GM21529 (cell line): Measurements from ENCODE around the gene IGFBP5.

Experiments
- ATAC-seq: cut with Tn5 transposase; IDR thresholded peaks from one replicate; pipeline ENCODE4 v1.9.1; 2021; ENCODE audit not compliant: unreplicated experiment

Gene IGFBP5

DNA sequence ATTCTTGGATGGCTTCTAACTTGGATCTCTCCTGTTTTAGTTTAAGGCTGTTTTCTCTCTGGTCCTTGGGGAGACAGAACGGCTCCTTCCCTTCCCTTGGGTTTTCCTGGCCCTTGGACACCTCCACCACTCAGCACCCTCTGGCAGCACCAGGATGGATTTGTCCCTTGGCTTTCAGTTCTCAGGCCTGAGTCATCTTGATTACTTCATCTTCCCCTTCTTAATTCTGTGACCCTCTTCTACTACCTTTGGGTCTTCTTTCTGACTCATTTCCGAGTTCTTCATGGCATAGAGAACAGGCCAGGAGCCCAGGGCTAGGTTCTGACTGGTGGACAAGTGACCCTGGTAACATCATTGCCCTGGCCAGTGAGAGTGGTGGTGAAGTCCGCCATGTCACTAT is 47.2 kb downstream of the IGFBP5 start:
- no peak for ATAC-seq

DNA sequence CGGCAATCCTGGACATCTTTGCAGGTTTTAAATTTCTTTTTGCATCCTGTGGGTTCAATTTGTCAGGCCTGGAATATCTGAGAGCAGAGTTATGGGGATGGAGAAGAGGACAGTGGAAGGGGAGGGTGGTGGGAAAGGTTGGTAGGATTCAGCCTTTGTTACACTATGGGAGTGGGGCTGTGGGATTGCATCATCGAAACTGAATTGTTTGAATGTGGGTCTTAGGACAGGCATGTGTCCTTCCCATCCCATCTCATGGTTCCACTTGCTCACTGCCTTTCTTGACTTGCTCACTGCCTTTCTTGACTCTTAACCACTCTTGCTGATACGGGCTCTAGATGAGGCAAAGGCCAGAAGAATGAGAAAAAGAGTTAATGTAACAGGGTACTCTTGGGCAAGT is 49.2 kb downstream of the IGFBP5 start:
- no peak for ATAC-seq

DNA sequence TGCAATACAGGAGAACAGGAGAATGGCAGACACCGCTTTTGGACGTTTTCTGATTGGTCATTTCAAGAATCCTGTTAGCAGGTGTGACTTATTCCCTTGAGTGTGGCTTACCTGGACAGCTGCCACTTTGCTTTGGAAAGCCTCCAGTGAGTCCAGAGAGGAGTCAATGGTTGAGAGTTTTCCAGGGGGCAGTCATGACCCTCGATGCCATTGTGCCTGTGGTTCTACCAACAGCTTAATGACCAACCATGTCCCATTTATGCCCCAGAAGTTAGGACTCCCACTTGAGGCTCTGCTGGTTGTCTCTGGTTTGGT is 49.8 kb downstream of the IGFBP5 start:
- no peak for ATAC-seq

DNA sequence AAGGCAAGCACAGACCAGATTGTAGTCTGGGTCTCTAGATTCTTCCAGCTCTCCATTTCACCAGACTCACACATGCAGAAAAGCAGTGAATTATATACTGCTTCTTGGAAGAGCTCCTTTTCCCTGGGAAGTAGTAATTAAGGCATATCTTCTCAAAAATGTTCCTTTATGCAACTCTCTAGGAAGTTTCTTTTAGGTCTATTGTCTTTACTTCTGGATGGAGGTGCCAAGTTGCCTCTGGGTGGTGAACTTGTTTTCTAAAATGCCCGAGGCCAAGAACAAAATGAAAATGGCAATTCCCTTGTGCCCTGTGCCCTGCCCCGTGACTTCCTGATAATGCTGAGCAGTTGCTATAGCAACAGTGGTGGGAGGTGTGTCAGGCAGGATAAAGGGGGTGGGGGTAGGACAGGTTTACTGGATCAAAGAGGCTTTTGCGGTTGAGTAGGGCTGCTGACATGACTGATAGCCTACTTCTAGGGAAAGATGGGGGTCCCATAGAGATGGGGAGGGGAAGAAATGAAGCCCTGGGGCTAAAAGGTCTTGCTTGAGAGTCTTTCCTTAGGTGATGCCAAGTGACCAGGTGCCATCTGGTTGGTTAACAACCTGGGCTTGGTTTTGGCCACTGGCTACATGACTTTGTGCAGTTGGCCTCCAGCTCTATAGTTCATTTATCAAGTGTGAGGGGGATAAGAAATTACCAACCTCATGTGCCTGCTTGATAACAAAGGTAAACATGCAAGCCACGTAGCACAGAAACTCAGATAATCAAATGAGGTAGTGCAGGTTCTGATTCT is 50.3 kb downstream of the IGFBP5 start:
- ATAC-seq = no peak

DNA sequence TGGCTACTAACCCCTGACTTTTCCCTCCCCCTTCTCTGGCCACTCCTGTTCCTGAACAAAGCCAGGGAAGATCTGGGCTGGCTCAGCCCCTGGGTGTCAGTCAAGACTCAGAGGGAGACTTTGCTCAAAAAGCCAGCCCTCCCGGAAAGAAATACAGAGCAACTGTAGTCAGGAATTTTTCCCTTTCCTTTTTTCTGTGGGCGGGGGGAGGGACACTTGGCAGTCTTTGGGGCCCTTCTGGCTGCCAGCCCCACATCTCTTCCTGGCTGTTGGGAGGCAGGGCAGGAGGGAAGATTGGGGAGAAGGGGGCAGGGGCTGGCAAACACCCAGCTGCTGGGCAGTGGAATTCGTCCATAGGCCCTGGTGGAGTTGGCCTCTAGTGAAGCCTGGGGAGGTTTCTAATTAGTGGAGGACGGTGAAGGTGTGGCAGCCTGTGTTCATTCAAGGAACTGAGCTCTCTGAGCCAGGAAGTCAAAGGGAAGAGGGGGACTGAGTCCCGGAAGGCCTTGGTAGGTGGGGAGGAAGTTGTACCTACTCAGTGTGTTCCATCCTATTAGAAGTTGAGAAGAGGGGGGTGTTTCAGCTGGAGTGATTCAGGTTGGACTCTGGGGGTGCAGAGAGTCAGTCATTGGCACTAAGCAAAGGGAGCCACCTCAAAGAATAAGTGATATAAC is 51.2 kb downstream of the IGFBP5 start:
- no peak for ATAC-seq

DNA sequence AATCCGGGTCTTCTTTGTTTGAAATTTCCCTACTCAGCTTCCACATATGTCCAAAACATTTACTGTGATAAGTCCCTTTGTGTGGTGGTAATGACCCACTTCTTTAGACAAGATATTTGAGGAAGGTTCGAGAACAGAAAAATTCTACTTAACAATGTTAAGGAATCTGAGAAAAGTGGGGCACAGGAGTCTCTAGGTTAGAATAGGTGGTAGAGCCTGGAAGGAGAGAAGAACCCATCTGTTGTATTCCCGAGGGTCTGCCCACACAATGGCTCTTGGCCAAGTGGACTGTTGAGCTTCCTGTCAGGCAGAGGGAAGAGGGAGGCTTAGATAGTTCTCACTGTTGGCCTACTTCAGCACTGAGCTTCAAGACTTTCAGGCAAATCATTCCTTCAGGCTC is 57.9 kb downstream of the IGFBP5 start:
- no peak for ATAC-seq

DNA sequence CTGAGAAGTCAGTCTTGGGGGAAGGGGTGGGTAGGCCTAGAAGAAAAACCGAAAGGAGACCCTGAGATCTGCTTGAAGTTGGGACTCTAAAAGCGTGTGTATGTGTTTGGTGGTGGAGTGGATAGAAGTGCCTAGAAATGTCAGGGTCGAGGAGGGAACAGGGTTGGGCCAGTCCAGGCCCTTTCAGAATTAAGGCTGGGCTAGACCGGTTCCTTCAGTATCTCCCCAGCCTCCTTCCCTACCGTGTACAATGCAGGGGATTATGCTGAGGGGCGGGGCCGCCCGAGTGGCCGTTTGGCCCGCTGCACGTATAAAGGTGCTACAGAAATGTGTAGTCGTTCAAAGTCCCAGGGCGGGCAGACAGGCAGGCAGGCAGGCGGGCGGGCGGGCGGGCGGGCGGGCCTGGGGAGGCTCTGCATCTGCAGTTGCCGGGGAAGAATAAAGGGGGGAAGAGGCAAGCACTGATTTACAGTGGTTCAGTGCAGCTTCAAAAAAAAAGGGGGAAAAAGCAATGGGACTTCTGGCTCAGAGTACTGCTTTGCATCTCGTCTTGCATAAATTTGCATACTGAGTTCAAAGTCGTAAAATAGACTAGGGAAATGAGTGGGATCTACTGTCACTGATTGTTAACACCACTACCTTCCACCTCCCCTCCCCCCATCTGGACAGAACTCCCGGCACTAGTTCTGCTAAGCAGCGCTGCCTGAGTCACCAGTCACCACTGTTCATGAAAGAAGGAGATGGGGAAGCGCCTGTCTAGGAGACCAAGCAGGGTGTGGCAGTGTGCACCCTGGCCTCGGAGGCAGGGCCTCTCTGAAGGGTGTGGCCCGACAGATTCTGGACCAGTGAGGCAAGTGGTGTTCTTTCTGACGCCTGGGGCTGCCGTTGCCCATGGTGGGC is 58.5 kb downstream of the IGFBP5 start:
- ATAC-seq = no peak

DNA sequence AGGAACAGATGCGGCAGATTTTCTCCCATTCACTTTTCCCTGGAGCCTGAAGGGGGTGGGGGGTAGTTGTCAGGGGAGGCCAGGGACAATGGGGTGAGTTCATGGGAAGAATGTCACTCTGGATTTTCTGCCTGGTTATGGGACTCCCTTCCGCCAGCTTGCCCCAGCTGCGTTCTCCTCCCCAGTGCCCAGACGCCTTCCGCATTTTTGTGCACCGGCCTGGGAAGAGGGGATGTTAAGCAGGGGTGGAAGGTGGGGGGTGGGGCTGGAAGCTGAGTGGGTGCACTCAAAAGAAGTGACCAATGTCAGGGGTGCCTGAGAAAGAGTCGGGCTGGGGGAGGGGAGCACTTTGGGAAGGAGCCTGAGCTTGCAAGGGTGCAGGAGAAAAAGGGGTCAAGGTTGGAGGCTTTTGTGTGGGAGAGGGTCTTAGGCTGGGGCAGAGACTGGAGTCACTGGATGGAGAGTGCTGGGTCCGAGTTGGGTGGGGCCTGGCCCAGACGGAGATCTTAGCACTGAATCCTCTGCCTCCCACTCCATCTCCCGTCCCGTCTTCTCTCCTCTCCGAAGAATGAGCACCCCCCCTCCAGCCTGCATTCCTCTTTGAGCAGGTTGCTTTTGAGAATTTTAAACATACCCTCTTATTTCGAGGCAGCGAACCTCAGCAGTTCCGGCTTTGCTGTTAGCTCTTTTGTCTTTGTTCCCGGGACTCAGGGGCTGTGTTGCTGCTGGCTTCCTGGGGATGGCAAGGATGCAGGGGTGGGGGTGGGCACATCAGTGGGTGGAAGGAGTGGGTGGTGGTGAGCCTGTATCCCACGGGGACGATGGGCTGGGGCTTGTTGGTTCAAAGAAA is 59.4 kb downstream of the IGFBP5 start:
- ATAC-seq = no peak

DNA sequence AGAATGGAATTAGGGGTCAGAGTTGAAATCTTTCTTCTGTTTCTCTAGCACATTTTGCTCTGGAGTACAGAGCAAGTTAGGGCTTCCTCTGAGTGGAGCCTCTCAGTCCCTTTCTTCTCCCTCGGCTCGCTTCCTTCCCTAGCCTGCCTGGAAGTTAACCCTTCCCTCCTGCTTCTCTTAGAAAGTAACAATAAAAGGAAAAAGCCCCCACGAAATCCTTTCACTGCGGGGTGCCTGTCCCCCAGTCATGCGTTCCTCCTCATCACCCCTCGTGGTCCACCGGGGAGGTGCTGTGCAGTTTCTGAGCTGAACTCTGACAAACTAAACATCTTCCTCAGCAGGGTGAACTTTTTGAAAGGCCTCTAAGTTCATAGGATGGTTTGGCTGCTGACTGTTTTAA is 60.2 kb downstream of the IGFBP5 start:
- ATAC-seq = no peak

DNA sequence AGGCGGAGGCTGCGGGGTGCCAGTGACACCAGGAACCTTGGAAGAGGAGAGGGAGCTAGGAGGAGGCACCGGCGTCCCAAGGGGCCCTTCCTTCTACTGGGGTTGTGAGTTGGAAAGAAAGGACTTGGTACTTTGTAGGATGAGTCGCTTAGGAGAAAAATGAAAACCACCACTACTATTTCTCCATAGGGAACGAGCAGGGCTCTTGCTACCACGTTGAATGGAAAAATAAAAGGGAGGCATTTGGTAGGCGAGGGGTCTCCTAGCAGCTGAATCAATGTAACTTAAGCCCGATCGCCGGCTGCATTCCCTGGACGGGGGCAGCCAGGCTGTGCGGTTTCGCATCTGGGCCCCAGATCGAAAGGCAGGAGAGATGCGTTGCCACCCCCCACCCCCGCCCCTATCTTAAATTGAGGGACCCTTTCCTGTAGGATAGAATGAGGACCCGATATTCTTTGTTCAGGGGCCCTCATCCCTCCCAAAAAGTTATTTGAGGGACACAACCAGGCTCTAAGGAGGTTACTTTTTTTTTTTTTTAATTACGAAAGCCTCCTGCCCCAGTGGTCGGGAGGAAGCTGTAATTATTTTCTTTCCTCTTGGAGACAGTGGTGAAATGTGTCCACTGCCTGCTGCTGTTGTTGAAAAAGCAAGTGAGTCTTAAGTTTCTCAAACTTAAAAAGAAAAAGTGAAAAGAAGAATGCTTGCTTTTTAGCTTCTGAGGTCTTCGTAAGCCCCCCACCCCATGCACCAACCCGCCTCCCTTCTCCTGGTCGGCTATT is 60.8 kb downstream of the IGFBP5 start:
- ATAC-seq = no peak

DNA sequence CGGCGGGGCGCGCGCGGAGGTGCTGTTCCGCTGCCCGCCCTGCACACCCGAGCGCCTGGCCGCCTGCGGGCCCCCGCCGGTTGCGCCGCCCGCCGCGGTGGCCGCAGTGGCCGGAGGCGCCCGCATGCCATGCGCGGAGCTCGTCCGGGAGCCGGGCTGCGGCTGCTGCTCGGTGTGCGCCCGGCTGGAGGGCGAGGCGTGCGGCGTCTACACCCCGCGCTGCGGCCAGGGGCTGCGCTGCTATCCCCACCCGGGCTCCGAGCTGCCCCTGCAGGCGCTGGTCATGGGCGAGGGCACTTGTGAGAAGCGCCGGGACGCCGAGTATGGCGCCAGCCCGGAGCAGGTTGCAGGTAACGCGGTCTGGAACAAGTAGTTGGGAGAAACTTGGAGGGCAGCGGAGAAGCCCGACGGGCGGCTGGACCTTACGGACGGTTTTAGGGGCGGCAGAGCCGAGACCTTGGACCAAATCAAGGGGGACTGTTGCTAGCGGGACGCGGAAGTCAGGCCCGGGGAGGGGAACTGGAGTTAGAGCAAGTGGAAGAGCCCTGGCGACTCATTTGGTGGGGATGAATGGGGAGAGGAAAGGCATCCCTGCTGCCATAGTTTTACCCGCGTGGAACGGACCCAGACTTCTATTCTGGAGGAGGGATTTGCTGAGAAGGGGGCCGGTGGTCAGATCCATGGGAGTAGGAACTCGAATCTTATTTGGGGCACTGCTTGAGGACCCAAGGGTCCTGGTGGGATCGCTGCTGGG is 61.6 kb downstream of the IGFBP5 start:
- no peak for ATAC-seq

DNA sequence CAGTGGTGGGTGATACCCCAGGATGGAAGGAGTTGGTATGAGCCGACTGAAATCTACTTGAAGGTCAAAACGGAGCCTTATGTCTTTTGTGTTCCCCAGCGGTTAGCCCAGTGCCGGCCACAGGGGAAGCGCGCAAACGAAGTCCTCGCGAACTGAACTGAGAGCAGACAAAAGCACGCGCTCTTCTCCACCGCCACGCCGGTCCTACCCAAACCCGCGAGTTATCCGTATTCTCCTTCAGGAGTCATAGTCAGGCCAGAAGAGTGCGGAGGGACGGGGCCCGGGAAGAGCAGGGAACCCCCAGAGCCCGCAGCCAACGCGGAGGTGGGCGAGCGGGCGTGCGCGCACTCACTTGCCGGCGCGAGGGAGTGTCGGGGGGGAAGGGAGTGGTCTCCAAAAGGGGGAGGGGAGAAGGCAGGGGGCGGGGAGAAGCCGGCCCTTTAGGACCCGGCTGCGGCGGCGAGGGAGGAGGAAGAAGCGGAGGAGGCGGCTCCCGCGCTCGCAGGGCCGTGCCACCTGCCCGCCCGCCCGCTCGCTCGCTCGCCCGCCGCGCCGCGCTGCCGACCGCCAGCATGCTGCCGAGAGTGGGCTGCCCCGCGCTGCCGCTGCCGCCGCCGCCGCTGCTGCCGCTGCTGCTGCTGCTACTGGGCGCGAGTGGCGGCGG is 62.3 kb downstream of the IGFBP5 start, which contains the start of gene IGFBP2:
Gene IGFBP2 (plus strand): TSS at position 469 of the 664 bp plus-strand sequence. CDS start 104 bp downstream, at position 573.
- no peak for ATAC-seq

DNA sequence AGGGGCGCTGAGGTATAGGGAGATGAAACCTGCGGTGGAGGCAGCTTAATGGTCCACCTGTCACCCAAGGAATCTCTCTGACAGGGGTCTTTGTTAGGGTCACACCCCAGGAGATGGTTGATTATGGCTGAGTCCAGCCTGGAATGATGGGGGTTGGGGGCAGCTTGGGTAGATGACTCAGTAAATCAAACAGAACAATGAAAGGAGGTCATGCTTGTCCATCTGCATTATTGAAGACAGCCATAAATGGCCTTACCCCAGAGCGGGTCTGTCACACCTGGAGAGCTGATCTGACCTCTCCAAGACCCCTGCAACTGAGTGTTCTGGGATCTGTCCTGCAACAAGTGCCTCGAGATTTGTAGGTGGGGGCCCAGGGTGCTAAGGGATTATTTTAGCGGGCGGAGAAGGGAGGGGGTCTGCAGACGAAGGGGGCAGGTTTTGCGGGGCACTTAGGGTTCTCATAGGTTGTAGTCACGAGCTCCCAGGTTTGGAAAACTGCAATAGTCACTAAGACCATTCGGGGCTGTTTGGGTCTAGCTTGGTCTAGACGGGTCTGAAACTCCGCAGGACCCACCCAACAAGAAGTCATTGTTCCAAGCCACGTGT is 62.9 kb downstream of the IGFBP5 start:
- no peak for ATAC-seq

DNA sequence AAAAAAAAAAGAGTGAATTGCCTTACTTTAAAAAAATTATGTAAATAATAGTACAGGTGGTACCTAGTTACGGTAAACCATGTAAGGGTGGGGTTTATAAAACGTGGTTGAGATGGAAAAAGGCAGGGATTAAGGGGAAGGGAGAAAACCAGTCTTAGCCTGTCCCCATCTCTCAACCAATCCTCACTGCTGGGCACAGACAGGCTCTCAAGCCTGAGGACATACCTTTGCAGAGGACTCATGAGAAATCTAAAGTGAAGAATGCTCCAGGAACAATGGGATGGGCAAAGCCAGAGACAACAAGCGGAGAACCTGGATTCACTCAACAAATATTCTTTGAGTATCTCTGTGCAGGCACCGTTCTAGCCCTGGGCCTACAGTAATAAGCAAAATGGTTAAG is 65.6 kb downstream of the IGFBP5 start:
- ATAC-seq = no peak

DNA sequence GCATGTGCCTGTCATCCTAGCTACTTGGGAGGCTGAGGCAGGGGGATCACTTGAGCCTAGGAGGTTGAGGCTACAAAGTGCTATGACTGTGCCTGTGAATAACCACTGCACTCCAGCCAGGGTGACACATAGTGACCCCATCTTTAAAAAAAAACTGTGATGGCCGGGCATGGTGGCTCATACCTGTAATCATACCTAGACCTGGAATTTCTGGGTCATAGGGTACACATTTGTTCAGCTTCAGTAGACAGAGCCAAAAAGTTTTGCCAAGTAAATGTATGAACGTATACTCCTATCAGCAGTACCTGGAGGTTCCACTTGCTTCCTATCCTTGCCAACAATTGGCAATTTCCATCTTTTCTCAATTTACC is 68.5 kb downstream of the IGFBP5 start:
- no peak for ATAC-seq

DNA sequence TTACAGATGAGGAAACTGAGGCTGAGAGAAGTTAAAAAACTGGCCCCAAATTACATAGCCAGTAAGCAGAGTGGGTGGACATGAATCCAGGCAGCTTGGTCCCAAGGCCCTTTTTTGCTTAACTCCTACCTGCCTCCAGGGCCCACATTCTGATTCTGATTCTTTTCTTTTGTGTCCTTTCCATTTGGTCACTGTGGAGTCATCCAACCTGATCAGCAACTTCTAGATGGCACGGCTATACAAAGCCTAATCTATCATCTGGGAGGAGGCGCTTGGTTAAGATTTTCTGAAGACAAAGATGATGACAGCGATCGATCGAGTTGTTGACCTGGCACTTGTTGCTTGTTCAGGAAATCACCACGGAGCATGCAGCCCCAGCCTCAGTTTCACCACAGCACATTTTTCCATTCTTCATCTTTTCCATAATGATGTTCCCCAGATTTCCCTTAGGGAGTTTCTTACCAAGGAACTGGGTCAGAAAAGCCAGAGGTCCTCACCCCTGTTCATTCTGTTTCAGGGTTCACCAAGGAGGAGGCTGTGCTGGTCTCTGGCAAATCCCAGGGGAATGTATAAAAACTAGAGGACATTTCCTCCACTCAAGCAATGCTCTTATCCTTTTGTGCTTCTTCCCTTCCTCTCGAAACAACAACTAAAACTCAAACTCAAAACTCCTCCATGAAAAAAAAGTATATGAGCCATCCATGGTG is 69.0 kb downstream of the IGFBP5 start:
- no peak for ATAC-seq

DNA sequence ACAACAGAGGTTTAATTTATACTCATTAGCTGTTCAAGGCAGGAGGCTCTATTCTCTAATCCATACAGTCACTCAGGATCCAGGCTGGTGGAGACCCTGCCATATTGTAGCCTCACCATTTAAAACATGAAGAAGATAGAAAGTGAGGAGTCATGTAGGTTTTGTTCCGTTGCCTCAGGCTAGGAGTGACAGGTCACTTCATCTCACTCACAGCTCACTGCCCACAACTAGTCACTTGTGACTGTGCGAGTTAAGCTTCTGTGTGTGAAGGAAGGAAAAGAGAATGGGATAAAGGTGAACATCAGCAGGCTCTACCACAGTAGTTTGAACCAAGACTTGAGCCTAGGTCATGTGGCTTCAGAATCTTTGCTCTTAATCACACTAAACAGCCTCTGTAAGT is 71.1 kb downstream of the IGFBP5 start:
- no peak for ATAC-seq

DNA sequence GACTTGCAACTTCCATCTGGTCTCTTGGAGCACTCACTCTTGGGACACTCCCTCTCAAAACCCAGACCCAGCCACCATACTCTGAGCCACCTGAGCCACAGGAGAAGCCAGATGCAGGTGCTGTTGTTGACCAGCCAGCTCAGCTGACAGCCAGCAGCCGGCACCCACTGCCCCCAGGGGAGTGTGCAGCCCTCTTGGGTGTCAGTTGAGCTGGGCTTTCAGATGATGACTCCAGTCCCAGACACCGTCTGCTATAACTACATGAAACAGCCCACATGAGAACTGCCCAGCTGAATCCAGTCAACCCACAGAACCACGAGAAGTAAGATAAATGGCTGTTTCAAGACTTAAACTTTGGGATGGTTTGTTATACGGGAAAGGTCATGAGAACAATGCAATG is 72.8 kb downstream of the IGFBP5 start:
- ATAC-seq = no peak
